Limb (tissue), 2 donors: ENCODE data around the gene ARID5B.
A peak's percentile ranks its signal among the peaks of the same experiment; 100 is the strongest.

ENCODE experiments used
- DNase-seq, 2 donors: peaks; one replicate each; pipeline ENCODE4 v3.0.0-alpha.2; 2016; ENCODE audit errors: extremely low spot score in 2 of 2

The ARID5B gene

GRCh38 chr10:61987951-61988379 is 86.5 kb downstream of the ARID5B start:
- no peak for DNase-seq

GRCh38 chr10:61989995-61990760 is 88.7 kb downstream of the ARID5B start:
- DNase-seq = no peak

- DNase-seq = no peak
These were observed 89.2 kb downstream of the ARID5B start for GRCh38 chr10:61990761-61991135.

GRCh38 chr10:61991166-61991565 is 89.7 kb downstream of the ARID5B start:
- no peak for DNase-seq

GRCh38 chr10:61992059-61992460 is 90.6 kb downstream of the ARID5B start:
- DNase-seq = no peak

GRCh38 chr10:61992671-61993668 is 91.5 kb downstream of the ARID5B start:
- peak in 1 of 2 donors; percentile 71 for DNase-seq

- peak in 1 of 2 donors; percentile 80 for DNase-seq
These were observed 92.4 kb downstream of the ARID5B start for GRCh38 chr10:61993711-61994401.

GRCh38 chr10:61994405-61995219 is 93.1 kb downstream of the ARID5B start:
- no peak for DNase-seq

GRCh38 chr10:61995220-61995503 is 93.7 kb downstream of the ARID5B start:
- DNase-seq = no peak

- DNase-seq = no peak
These were observed 97.4 kb downstream of the ARID5B start for GRCh38 chr10:61998937-61999336.

GRCh38 chr10:62000037-62000603 is 98.6 kb downstream of the ARID5B start:
- no peak for DNase-seq

GRCh38 chr10:62000726-62001125 is 99.2 kb downstream of the ARID5B start:
- no peak for DNase-seq

GRCh38 chr10:62001898-62002297 is 100.4 kb downstream of the ARID5B start:
- no peak for DNase-seq

- DNase-seq = no peak
These were observed 101.3 kb downstream of the ARID5B start for GRCh38 chr10:62002753-62003152.

- no peak for DNase-seq
These were observed 102.5 kb downstream of the ARID5B start for GRCh38 chr10:62004042-62004441.

- no peak for DNase-seq
These were observed 103.8 kb downstream of the ARID5B start for GRCh38 chr10:62005281-62005680.

- DNase-seq = no peak
These were observed 104.2 kb downstream of the ARID5B start for GRCh38 chr10:62005687-62006086.

GRCh38 chr10:62007145-62007544 is 105.6 kb downstream of the ARID5B start:
- no peak for DNase-seq

GRCh38 chr10:62008196-62008595 is 106.7 kb downstream of the ARID5B start:
- no peak for DNase-seq

GRCh38 chr10:62008946-62009345 is 107.4 kb downstream of the ARID5B start:
- DNase-seq = peak in 1 of 2 donors; percentile 40

GRCh38 chr10:62010366-62010765 is 108.9 kb downstream of the ARID5B start:
- DNase-seq = no peak
